NCI-H2227 treated with DMSO at 0.1 percent for 48 hours (cell line): ENCODE data around the gene TMEM181.

Experiments
- DNase-seq: peaks from one replicate; lab custom pipeline; 2025; lab: John Stamatoyannopoulos, UW

TMEM181 gene

DNA sequence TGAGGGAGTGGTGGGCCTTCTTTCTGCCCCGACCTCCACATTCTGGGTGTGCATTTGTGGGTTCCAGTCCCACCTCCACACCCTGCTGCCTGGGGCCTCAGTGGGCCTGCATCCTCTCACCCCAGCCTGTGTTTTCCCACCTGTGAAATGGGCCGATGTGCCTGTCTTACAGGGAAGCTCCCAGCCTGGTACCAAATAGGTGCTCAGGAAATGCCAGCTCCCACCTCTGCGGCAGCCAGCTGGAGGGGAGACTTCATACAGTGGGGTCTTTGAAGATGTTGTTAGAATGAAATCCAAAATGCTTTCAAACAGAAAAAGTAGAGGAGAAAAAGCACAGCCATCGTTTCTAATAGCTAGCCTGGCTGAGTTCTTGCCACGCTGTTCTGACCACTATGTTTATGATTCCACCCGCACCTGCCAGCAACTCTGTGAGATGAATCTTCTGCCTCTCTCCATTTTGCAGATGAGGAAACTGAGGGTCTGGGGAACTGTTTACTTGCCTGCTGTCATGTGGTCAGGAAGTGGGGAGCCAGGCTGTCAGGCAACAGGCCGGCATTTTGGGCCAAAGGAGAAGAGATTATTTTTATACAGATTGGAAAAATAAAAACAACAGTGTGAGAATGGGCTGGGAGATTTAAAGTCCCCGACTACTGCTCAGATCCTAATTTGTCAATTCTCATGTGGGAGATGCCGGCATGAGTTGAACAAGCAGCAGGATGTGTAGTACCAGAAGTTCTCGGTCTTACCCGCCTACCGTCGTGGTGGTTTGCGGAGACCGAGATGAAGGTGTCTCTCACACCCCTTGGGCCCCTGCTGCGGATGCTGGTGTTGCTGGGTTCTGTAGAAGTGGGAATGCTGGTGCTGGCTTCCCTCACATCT is 4.6 kb downstream of the TMEM181 start:
- no peak for DNase-seq

DNA sequence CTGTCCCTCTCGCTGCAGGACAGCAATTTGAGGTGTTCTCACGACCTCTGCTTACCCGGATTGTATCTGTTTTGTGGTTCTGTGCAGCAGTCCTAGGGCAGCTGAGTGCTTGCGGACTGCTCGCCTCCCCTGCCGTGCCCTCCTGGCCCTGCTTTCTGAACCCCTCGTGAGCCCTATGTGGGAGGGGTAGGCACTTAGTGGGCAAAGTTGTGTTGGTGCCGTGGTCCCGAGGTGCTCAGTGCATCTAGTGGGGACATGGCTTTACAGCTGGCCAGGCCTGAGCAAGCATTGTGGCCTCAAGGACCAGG is 5.2 kb downstream of the TMEM181 start:
- no peak for DNase-seq

DNA sequence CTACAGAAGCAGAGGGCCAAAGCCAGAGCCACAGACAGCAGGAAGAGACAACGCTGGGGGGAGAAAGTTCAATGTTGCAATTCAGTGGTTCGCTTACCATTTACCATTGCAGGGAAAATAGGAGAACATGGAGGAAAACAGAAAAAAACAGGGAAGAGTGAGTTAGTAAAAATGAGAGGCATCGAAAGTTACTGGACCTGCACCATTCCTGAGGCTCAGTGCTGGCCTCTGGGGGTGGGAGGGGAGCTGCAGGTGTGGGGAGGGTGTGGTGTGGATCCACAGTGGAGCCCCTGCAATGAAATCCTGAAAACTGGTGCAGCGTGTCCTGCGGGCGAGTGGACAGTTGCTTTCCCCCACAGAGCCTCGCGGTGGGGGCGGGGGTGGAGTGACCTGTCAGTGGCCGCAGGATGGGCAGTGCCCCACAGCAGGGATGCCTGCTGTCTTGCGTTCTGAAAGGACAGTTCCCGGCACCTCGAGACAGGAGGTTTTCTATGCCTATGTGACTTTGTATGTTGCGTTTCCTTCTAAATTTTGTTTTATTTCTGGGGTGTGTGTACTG is 5.7 kb downstream of the TMEM181 start:
- no peak for DNase-seq

GRCh38 chr6:158566207-158566818 is 6.4 kb downstream of the TMEM181 start:
- no peak for DNase-seq

DNA sequence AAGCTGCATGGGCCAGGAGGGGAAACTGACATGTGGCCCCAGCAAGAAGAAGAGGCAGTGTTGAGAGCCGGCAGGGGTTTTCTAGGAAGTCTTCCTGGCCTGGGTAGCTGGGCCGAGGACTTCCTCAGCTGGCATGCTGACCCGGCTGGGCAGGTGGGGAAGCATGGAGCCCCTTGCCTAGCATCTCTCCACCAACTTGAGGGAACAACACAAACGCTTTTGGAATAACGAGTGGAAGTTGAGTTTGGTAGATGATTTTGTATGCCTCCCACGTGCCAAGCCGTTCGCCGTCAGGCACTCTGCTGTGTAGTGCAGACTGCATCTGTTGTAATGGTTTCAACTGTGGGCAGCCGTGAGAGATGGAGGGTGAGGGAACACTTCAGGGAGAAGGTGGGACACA is 7.3 kb downstream of the TMEM181 start:
- no peak for DNase-seq

DNA sequence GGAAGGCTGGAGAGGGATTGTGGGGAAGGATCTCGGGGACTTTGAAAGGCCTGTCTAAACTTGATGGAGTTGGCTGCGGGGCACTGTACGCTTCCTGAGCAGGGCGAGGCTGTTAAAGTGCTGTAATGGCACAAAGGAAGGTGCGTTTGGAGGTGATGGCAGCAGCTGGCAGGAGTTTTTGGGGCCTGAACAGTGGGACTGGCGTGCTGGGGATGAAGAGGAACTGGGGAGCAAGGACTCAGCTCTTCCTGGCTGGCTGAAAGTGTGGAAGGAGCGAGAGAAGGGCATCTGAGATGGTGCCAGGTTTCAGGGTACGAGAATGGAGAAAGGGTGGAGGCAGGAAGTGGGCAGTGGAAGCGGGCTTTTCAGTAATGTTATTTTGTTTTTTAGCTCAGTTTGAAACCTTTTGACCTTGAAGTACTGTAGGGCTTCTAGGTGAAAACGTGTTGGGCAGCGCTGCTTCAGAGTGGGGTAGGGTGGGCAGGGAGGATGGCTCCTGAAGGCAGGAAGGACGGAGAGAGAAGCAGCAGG is 8.0 kb downstream of the TMEM181 start:
- no peak for DNase-seq

DNA sequence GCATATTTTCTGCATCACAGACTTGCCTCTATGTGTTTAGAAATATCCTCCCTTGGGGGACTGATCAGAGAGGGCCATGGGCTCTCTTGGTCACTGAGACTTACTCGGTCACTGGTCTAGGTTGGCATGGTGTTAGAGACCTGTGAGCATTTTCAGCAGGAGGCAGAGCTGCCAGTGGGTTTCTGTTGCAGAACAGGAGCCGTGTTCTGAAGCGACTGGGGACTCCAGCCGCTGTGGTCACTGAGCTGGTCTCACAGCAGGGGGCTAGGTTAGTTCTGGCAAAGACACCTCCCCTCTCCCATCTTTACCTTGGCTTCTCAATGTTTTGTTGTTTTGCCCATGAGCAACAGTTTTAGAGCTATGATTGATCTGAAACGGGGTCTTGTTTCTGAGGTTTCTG is 8.7 kb downstream of the TMEM181 start:
- no peak for DNase-seq

DNA sequence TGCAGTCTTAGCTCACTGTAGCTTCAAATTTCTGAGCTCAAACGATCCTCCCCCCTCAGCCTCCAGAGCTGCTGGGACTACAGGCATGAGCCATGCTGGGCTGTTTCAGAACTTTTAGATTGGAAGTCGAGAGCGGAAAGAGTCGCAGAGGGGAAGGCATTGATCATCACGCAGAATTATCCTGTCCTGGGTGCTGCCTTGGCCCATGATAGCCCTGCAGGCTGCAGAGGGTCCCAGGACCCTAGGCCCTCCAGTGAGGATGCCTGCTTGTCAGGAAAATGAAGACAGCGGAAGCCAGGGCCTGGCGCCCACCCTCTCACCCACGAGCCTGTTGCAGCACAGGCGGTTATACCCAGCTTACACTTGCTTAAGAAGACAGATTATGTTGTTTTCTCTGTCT is 9.1 kb downstream of the TMEM181 start:
- DNase-seq: no peak

DNA sequence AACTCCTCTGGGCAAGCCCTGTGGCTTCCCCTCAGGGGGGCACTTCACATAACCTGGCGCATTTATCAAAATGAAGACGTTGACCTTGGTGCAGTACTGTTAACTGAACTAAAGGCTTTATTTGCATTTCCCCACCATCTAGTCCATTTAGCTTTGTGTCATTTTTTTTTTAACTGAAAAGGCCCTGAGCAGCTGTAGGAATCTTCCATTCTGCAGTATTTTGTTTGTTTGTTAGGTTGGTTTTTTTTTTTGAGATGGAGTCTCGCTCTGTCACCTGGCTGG is 10.7 kb downstream of the TMEM181 start:
- DNase-seq: no peak

DNA sequence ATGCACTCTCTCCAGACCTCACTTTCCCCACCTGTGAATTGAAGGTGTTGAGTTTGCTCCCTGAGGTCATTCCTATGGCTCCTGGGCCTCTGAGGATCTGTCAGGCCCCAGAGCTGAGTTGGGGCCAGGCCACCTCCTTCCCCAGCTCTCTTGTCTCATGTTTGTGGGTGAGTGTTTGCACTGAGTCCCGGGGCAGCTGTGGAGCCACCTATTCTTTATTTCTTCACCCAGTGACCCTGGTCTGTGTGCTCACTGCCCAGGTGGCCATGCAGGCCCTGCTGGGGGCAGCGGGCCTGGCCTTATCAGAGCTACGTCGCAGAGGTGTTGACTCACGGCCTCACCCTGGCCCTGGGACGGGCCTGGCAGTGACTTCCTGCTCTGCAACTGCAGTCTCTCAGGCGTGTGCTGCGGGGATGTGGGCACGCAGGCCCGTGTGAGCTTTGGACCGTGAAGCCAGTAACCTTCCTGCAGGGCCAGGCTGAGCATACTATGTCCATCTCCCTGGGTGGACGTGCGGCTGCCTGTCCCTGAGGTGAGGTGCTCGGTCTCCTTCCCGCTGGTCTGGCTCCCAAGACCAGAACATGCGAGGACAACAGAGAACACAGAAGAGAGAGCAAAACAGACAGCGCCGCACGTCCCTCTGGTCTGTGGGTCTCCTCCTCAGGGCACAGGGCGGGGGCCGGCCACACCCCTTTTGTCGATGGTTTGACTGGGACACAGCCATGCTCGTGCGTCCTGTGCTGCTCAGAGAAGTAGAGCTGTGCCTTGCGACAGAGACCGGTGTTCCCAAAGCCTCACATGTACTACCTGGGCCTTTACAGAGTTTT is 12.1 kb downstream of the TMEM181 start:
- DNase-seq: no peak

DNA sequence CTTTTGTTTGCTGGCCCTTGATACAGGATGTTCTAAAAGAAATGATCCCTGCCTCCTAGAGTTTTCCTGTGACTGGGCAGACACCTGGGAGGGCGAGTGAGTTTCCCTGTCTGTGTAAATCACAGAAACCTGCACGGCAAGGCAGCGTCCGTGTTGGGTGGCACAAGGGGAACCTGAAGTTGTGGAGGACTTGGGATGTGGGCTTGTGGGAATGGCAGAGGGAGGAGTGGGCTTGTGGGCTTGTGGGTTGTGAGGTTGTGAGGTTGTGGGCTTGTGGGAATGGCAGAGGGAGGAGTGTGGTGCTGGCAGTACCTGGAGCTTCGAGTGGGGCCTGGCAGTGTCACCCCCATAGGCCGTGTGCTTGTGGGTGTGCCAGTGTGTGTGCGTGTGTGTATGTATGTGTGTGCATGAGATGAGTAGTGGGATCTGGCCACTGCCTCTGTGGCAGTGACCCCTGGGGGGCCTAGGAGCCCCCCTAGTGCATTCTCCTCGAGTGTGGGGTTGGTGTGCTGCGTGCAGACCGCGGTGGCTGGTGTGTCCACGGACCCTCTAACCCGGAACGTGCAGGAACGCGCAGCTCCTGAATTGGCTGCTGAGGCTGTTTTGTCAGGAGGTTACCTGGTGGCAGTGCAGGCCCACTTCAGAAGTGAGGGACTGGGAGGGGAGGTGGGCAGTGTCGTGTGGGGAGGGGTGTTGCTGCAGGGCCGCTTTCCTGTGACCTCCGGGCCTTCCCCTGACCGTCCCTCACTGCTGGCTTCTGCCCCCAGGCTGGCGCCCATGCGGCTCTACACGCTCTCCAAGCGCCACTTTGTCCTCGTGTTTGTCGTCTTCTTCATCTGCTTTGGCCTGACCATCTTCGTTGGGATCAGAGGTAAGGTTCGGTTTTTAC is 13.0 kb downstream of the TMEM181 start:
- no peak for DNase-seq

DNA sequence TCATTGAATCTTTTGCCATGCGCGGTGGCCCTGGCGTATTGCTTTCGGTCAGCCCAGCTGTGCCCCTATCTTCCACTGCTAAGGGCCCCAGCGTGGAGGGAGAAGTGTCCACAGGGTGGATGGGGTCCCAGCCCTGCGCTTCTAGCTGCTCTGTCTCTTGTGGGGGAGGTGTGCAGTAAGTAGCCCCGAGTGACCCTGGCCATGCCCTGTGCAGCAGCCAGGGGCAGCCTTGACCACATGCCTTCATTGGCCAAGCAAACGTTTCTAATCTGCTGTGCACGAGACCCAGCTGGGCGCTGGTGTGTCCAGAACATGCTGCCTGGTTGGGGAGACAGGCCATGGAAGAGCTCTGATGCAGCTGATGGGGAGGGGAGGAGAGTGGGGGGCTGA is 13.6 kb downstream of the TMEM181 start:
- DNase-seq: no peak

- DNase-seq: no peak
These were observed 14.9 kb downstream of the TMEM181 start for GRCh38 chr6:158574800-158575199.

DNA sequence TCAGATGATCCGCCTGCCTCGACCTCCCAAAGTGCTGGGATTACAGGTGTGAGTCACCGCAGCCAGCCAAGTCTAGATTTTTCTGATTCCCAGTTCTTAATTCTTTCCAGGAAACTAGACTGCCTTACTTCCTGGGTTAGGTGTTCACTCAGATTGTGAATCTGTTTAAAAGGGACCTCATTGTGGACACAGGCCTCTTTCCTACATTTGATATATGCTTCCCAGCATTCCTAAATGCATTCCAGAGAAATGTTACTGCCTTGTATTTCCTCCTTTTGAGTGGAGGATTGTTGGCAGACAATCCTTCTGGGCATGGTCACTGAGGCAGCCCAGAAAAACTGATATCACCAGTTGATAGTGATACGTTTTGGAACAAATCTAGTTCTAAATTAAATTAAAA is 15.7 kb downstream of the TMEM181 start:
- no peak for DNase-seq

- DNase-seq: no peak
These were observed 24.4 kb downstream of the TMEM181 start for GRCh38 chr6:158584236-158584651.

- no peak for DNase-seq
These were observed 26.8 kb downstream of the TMEM181 start for GRCh38 chr6:158586652-158587051.

DNA sequence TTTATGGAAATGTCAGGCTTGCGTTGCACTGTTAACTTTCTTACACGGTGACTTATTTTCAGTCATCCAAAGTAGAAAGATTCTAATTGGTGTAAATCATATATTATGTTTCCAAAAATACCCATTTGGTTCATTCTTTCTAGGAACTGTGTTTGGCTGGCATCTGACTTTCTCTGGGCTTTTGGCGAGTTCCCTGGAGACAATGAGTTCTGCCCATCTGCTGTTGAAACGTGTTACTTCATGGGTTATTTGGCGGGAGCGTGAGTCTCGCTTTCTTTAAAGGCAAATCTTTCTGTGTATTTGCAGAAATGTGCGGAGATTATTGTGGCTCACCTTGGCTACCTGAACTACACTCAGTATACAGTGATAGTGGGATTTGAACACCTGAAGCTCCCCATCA is 29.5 kb downstream of the TMEM181 start:
- no peak for DNase-seq

DNA sequence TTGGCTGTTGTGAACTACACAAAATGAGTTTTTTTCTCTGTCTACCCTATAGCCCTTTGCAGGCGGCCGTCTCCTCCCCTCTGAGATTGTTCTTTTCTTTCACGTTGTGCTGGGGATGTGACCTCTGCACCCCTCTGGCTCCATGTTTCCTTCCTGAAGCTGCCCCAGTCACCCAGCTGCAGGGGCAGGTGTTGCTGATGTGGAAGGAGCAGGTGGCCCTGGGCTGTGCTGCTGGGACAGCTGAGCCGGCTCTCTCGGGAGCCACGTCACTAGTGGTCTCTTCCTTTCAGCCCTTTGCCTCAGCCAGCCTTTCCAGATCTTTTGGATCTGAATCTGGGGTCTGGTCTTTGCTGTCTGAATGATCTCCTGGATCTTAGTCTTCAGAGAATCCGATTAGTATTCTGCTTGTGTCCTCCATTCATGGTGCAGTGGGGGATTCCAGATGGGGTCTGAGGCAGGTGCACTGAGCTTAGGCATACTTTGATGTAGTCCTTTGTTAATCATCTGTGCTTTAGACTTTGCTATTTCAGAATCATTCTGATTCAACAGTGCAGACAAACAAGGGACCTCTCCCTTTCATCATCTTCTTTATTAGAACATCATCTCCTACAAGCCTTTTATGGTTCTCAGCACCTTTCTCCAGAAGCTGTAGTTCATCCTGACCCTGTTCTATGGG is 31.4 kb downstream of the TMEM181 start:
- DNase-seq: no peak

- no peak for DNase-seq
These were observed 31.9 kb downstream of the TMEM181 start for GRCh38 chr6:158591810-158592209.

DNA sequence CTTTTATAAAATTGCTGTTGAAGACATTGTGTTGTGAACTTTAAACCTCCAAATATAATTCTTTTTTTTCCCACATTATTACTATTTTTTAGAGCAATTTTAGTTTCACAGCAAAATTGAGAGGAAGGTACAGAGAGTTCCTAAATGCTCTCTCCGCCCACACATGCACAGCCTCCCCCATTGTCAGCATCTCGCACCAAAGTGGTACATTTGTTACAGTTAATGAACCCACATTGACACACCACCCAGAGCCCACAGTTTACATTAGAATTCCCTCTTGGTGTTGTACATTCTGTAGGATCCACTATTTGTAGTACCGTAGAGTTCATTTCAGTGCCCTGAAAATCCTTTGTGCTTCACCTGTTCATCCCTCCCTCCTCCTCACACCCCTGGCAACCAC is 33.8 kb downstream of the TMEM181 start:
- DNase-seq: no peak

DNA sequence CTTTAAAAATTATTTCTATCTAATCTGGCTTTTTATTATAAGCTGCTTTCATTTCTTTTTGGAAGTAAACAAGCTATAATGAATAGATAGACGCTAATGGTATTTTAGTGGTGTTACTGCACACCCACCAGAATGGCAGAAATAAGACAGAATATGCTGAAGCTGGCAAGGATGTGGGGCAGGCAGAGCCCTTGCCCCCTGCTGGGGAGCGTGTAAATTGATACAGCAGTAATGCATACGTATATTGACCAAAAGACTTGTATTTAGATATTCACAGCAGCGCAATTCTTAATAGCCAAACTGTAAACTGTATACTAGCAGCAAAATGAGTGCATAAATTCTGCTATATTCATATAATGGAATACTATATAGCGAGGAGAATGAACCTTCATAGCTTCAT is 35.3 kb downstream of the TMEM181 start:
- no peak for DNase-seq
